Activated B cell treated with CpG ODN at 0.5 μM for 24 hours (primary cell): ENCODE results near the gene SHKBP1. TPM values are rescaled to one million over a fixed set of nuclear protein-coding genes. Genes with fewer than 3 reads are reported as not detected.
"Not testable (repeated sequence)": the region's sequence is repeated elsewhere in the genome, so short reads cannot be mapped to it uniquely, and the experiment has no call there.

Source experiments
- ATAC-seq: fragments of 200-7000 bp; cut with Tn5 transposase; one replicate; pipeline ENCODE4 v1.10.0; 2021; ENCODE audit warnings: low read depth, mild to moderate bottlenecking, moderate library complexity
- CTCF ChIA-PET: fragments of 350-600 bp; sonication (Branson Sonifier 250); formaldehyde crosslinking; loops from one replicate; lab custom pipeline; 2021; ENCODE audit warnings: antibody characterized with exemption; lab: Charles Lee
- POLR2A ChIA-PET: fragments of 350-600 bp; sonication (Branson Sonifier 250); formaldehyde crosslinking; loops from one replicate; lab custom pipeline; 2021; ENCODE audit warnings: antibody characterized with exemption; lab: Charles Lee
- DNase-seq: peaks from one replicate; pipeline ENCODE4 v3.0.0; 2022
- H3K27ac Mint-ChIP-seq: one replicate; pipeline ENCODE4 v1.8.0; 2020; ENCODE audit warnings: mixed read lengths
- H3K27me3 Mint-ChIP-seq: one replicate; pipeline ENCODE4 v1.8.0; 2021; ENCODE audit warnings: mixed read lengths
- H3K36me3 Mint-ChIP-seq: one replicate; pipeline ENCODE4 v1.8.0; 2021; ENCODE audit warnings: low read depth, mixed read lengths
- H3K4me1 Mint-ChIP-seq: one replicate; pipeline ENCODE4 v1.8.0; 2021; ENCODE audit warnings: mixed read lengths
- H3K4me3 Mint-ChIP-seq: one replicate; pipeline ENCODE4 v1.8.0; 2020; ENCODE audit warnings: mild to moderate bottlenecking, mixed read lengths
- H3K9me3 Mint-ChIP-seq: one replicate; pipeline ENCODE4 v1.8.0; 2020; ENCODE audit warnings: mixed read lengths
- intact Hi-C: fragments of 100-400 bp; cut with micrococcal nuclease; formaldehyde crosslinking; loops from one replicate; pipeline ENCODE4 v1.15.1; 2024
- total RNA-seq: library from RNA; stranded (reverse); gene quantifications from 2 replicates; pipeline ENCODE4 v1.2.3, GENCODE V29; 2022
- TF ChIP-seq, protein P1 (sequence below): fragments of 200-600 bp; IDR thresholded peaks from one replicate; pipeline ENCODE4 v1.8.0; 2022; ENCODE audit warnings: antibody characterized with exemption, mild to moderate bottlenecking

SHKBP1 gene
- total RNA-seq, 1 donor from 2014 or later, result 213 TPM

DNA sequence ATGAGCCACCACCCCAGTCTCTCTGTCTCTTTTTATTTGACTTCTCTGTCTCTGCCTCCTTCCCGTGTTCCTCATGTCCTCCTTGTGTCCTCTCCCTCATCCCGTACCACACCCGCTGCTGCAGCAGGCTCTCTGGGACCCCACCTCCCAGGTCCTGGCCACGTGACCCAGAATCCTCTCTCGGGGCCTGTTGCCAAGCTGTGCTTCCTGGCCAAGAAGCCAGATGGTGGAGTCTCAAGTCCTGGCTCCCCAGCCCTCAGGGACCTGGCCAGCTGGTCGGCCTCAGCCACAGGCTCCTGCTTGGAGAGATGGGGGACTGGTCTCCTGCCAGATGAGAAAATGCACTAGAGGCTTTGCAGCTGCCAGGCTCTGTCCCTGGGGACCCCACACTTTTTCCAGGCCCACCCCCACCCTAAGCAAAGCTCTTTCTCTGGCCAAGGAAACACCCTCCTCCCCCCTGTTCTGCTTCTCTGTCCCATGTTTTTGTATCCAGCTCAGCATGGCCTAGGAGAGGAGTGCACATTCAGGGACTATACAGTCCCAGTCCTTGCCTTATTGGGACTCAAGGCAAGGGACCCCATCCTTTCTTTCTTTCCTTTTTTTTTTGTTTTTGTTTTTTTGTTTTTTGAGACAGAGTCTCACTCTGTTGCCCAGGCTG is 34.3 kb upstream of the SHKBP1 start:
- Mint-ChIP-seq H3K27me3 (peaks cover 7% of the 10 kb centered on the region), H3K4me1 (no peaks in the 10 kb centered on the region), H3K27ac (no peak overlapping the region), H3K36me3 (no peaks in the 10 kb centered on the region), H3K9me3 (peaks cover 2% of the 10 kb centered on the region), H3K4me3 (no peak overlapping the region)
- ATAC-seq, result no peak
- TF ChIP-seq, protein P1, sequence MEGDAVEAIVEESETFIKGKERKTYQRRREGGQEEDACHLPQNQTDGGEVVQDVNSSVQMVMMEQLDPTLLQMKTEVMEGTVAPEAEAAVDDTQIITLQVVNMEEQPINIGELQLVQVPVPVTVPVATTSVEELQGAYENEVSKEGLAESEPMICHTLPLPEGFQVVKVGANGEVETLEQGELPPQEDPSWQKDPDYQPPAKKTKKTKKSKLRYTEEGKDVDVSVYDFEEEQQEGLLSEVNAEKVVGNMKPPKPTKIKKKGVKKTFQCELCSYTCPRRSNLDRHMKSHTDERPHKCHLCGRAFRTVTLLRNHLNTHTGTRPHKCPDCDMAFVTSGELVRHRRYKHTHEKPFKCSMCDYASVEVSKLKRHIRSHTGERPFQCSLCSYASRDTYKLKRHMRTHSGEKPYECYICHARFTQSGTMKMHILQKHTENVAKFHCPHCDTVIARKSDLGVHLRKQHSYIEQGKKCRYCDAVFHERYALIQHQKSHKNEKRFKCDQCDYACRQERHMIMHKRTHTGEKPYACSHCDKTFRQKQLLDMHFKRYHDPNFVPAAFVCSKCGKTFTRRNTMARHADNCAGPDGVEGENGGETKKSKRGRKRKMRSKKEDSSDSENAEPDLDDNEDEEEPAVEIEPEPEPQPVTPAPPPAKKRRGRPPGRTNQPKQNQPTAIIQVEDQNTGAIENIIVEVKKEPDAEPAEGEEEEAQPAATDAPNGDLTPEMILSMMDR, result no peak
- ChIA-PET POLR2A (interaction anchor here (0.5 kb wide), 1 partner anchor 247 kb away, joined by 3 read pairs; no protein-coding TSS in a partner anchor), CTCF (interaction anchor here (0.7 to 2.0 kb wide), 3 partner anchors 10 to 92 kb away, joined by 3 to 20 read pairs (median 3); no protein-coding TSS in a partner anchor)
- no peak for DNase-seq
- intact Hi-C loops, result loop anchor here (5.0 kb wide), 1 partner anchor 600 kb away; no protein-coding TSS in a partner anchor

DNA sequence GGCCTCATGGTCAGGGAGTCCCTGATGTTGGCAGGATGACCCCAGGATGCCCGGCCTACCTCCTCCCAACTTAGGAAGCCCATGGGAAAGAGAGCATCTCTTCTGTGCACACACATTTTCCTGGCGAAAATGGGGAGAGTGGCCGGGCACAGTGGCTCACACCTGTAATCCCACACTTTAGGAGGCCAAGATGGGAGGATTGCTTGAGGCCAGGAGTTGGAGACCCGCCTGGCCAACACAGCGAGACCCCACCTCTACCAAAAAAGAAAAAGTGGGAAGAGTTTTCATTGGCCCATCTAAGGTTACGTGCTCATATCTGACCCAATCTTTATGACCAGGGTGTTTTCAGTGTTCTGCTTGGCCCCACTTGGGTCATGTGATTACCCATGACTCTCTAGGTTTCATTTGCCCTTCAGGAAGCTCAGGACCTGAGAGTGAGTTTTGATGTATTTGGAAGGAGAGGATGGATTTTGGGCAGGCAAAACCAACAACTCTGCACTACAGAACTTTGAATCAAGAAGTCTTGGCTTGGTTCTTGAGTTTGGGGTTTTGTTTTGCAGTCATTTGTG is 33.6 kb upstream of the SHKBP1 start:
- intact Hi-C loops, result loop anchor here (5.0 kb wide), 1 partner anchor 599 kb away; no protein-coding TSS in a partner anchor

DNA sequence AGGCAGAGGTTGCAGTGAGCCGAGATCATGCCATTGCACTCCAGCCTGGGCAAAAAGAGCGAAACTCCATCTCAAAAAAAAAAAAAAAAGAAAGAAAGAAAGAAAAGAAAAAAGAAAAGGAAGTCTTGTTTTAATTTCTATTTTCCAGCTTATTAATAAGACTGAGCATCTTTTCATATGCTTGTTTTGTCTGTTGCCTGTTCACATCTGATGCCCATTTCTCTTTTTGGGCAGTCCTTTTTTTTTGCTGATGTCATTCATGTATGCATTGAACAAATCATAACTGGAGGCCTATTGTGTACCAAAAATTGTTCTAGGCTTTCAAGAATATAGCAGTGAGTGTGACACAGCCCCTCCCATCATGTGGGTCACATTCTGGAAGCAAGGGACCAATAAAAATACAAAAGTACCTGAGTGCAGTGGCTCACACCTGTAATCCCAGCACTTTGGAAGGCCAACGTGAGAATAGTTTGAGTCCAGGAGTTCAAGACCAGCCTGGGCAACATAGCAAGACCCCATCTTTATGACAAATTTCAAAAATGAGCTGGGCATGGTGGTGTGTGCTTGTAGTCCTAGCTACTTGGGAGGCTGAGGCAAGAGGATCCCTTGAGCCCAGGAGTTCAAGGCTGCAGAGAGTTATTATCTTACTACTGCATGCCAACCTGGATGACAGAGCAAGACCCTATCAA is 30.4 kb upstream of the SHKBP1 start:
- DNase-seq, H3K27ac Mint-ChIP-seq, H3K9me3 Mint-ChIP-seq, H3K4me1 Mint-ChIP-seq, ATAC-seq, H3K4me3 Mint-ChIP-seq, CTCF ChIA-PET, intact Hi-C loops, H3K36me3 Mint-ChIP-seq: not testable (repeated sequence)
- H3K27me3 Mint-ChIP-seq, result peaks cover 25% of the 10 kb centered on the region
- POLR2A ChIA-PET, result interaction anchor here (0.6 to 0.7 kb wide), 2 partner anchors 13 to 1286 kb away, joined by 3 to 6 read pairs; no protein-coding TSS in a partner anchor

More for the DNA sequence above, 33.6 kb upstream of the SHKBP1 start:
- POLR2A ChIA-PET, result no interaction called here
- ATAC-seq (no peak), DNase-seq (no peak)
- Mint-ChIP-seq H3K27ac (no peak overlapping the region), H3K27me3 (peaks cover 11% of the 10 kb centered on the region), H3K4me1 (no peaks in the 10 kb centered on the region), H3K9me3 (peaks cover 2% of the 10 kb centered on the region), H3K4me3 (no peak overlapping the region), H3K36me3 (no peaks in the 10 kb centered on the region)
- TF ChIP-seq, protein P1, result no peak
- CTCF ChIA-PET, result interaction anchor here (0.7 to 0.9 kb wide), 2 partner anchors 11 to 19 kb away, joined by 3 read pairs; no protein-coding TSS in a partner anchor

DNA sequence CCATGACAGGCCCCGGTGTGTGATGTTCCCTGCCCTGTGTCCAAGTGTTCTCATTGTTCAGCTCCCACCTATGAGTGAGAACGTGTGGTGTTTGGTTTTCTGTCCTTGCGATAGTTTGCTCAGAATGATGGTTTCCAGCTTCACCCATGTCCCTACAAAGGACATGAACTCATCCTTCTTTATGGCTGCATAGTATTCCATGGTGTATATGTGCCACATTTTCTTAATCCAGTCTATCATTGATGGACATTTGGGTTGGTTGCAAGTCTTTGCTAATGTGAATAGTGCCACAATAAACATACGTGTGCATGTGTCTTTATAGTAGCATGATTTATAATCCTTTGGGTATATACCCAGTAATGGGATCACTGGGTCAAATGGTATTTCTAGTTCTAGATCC is 29.5 kb upstream of the SHKBP1 start:
- H3K36me3 Mint-ChIP-seq, H3K4me1 Mint-ChIP-seq, POLR2A ChIA-PET, ATAC-seq, DNase-seq, H3K9me3 Mint-ChIP-seq, H3K27ac Mint-ChIP-seq, intact Hi-C loops, H3K4me3 Mint-ChIP-seq: not testable (repeated sequence)
- peaks cover 24% of the 10 kb centered on the region for H3K27me3 Mint-ChIP-seq
- CTCF ChIA-PET, result interaction anchor here (0.9 to 2.4 kb wide), 2 partner anchors 52 to 242 kb away, joined by 3 to 19 read pairs; no protein-coding TSS in a partner anchor

DNA sequence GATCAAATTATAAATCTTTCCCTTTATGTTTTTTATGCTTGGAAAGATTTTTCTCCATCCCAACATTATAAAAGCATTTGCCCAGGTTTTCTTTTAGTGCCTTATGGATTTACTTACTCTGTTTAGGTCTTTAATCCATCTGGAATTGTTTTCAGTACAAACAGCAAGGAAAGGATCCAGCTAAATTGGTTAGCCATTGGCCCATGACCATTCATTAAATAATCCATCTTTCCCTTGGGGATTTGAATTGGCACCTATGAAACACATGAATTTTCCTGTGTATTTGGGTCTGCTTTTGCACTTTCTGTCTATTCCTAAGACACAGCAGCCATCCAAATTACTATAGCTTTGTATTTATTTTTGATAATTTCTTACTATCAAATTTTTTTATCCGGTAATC is 28.8 kb upstream of the SHKBP1 start:
- no peak overlapping the region for H3K4me3 Mint-ChIP-seq
- intact Hi-C loops, result no loop called here
- TF ChIP-seq, protein P1, result no peak
- CTCF ChIA-PET, result interaction anchor here (0.8 to 3.2 kb wide), 5 partner anchors 23 to 242 kb away, joined by 3 to 20 read pairs (median 4); no protein-coding TSS in a partner anchor
- DNase-seq (no peak), ATAC-seq (no peak)
- POLR2A ChIA-PET, result no interaction called here
- H3K27ac Mint-ChIP-seq, result no peak overlapping the region
- H3K27me3 Mint-ChIP-seq, result peaks cover 27% of the 10 kb centered on the region
- peaks cover 7% of the 10 kb centered on the region for H3K4me1 Mint-ChIP-seq
- no peaks in the 10 kb centered on the region for H3K36me3 Mint-ChIP-seq
- H3K9me3 Mint-ChIP-seq, result peaks cover 2% of the 10 kb centered on the region
